Measurements from ENCODE around the gene SPATA13.
A peak's percentile ranks its signal among the peaks of the same experiment; 100 is the strongest.

Gene SPATA13

DNA sequence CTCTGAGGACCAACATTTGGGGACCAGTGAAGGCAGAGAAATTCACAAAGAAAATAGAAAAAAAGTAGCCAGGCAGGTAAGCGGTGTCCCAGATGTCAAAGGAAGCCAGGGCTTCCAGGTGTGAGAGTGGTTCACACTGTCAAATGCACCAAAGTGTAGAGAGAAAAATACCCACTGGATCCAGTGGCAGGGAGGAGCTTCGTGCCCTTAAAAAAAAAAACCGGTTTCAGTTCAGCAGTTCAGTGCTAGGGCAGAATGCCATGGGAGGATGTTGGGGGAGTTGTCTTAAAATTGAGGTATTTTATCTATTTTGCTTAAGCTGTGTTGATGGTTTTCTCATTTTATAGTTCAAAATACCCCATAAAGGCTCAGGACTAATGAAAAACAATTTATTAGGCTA, 101.0 kb downstream of the SPATA13 start:
- DNase-seq: no peak

GRCh38 chr13:24263632-24264031, 103.1 kb downstream of the SPATA13 start:
- no peak for DNase-seq

DNA sequence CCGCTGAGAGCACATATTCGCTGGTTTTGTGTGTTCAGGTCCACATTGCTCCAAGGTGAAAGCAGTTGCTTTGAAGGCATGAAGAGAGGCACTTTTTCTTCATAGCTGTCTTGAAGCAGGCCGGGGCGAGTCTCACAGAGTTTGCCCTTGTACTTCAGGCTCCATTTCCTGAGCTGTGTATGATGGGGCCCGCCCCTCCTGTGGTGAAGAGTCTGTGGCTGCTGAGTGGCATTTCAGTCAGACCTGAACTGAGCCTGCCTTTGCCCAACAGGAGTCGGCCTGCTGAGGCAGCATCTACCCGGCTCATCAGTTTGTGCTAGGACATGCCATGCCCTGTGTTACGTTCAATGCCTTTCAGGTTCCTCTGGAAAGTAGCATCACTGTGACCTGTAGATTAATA, 104.5 kb downstream of the SPATA13 start:
- no peak for DNase-seq

GRCh38 chr13:24265453-24265852, 104.9 kb downstream of the SPATA13 start:
- DNase-seq: no peak

GRCh38 chr13:24267274-24267673, 106.8 kb downstream of the SPATA13 start:
- no peak for DNase-seq

- no peak for DNase-seq
These were observed 107.3 kb downstream of the SPATA13 start for GRCh38 chr13:24267801-24268200.

- DNase-seq: no peak
These were observed 109.3 kb downstream of the SPATA13 start for GRCh38 chr13:24269821-24270220.

DNA sequence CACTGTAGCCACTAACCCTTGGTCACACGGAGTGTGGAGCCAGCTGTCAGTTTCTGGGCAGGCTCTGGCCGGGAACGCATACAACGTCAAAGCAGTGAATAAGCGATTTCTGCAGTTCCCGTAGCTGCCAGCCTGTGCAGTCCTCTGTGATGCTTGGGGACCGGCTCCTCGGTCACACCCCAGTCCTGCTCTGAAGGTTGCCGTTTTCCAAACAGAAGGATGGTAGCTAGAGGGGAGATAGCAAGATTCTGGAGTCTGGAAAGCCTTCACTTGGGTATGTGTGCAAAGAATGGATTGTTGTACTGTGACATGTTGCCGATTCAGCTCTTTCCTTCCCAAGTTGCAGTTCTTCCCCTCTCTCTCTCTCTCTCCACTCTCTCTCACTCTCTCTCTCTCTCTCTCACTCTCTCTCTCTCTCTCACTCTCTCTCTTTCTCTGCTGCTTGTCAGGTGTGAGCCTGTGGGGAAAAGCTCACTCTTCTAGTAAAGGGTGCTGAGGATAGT, 110.2 kb downstream of the SPATA13 start:
- DNase-seq: peak; percentile 81

GRCh38 chr13:24271231-24271600, 110.7 kb downstream of the SPATA13 start:
- no peak for DNase-seq

DNA sequence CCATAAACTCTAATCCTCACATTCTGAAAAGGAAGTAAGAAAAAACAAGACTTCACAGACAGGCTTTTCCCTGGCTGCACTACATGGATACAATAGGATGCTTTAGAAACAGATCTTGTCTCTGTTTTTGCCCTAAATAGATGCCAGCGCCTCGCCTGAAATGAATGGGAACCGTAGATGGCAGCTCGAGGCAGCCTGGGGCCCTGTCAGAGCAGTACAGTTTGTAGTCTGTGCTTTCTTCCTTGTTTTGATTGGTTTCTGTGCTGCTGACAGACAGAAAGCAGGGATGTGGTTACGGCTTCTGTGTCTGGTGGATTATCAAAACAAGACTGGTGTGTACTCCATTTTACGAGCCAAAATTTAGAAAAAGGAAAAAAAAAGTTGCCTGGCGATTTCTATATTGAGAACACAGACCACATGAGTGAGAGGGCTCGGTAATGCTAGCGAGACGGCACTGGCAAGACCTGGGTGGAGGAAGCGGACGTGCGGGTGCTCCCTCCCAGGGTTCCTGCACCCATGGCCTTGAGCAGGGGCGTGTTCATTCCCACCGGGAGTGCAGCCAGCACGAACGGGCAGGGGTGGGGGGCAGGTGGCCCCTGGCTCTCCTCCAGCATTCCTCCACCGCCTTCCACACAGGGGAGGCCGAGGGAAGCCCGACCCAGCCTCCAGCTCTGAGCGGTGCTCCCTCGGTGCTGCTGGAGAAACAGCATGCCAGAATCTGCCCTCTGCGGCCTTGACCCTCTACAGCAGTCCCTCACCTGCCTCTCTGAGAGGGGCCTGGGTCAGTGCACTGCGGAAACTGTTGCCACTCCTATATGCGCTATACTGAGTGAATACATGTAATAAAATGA, 111.3 kb downstream of the SPATA13 start:
- peak; percentile 63 for DNase-seq

DNA sequence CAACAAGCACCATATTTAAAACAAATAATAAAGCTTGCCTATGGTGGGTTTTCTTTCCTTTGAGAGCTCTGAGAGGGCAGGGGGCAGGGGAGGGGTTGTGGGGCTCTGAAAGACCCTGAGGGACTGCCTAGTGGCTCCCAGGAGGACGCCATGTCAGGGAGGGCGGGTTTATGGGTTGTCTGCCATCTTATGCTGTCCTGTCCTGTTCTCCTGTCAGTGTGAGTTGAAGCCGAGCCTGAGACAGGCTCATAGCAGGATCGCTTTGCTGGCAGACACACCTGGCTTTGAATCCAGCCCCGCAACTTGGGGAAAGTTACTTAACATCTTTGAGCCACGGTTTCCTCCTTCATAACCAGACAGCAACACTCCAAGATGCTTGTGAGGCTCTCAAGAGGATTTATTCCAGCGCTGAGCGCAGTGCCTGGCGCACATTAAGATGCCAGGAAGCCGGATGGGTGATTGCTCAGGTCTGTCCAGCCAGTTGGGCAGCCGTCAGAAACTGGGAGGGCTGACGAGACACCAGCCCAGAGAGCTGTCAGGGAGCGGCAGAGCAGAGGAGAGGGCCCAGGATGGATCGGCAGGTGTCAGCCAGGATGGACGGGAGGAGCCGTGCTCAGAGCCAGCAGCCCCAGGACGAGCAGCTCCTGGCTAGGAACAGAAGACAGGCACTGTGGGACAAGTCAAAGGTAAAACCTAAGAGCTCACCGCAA, 112.1 kb downstream of the SPATA13 start:
- no peak for DNase-seq

DNA sequence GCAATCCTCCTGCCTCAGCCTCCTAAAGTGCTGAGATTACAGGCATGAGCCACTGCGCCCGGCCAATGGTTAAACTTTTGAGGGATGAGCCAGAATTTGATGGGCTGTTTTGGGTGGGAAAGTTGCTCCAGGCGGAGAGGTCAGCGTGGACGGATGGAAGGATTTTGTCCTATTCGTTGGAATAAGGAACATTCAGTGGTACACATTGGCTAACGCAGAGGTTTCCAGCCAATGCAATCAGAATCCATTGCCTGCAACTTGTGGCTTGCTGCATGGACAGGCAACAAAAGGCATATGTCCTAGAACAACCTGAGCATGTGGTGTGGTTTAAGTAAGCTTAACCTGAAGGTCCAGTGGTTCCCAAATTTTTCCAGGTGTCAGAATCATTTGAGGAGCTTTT, 113.4 kb downstream of the SPATA13 start:
- no peak for DNase-seq

DNA sequence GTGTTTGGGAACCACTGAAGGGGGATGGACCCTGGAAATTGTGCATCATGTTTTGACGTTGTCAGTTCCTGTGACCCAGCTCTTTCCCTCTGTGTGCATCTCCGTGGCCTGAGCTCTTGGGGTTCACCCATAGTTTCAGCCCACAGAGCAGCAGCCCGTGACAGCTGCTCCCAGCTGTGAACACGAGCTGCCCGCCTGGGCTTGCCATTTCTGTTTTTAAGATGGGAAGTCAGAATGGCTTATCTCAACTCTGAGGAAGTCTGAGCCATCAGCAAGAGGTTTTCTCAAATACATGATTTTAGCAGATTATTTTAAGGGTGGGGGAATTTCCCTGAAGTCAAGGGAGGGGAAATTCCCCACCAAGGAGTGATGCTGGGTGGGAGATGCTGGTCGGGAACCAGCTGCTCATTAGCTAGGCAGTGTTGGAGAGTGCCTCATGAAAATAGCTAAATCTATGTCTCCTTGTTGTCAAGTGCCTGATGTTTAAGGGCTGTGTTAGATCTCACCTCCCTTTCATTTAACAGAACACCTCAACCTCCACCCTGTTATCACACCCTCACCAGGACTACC, 114.0 kb downstream of the SPATA13 start:
- peak; percentile 34 for DNase-seq

DNA sequence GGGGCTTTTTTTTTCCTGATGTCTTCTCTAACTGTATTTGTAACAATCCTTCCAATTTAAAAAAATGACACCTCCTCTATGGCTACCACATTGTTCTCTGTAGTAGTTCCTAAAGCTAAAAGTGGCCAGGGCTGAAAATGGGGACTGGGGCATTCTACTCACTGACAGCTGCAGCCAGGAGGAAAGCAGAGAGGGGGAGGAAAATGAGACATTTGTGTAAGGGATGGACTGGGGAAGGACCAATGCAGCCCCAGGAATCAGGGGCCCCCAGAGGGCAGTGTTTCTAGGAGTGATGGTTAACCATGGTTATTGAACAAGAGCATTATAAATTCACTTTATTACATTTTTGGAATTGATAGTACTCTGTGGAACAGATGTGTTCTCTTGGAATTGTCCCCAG, 114.5 kb downstream of the SPATA13 start:
- peak; percentile 24 for DNase-seq

DNA sequence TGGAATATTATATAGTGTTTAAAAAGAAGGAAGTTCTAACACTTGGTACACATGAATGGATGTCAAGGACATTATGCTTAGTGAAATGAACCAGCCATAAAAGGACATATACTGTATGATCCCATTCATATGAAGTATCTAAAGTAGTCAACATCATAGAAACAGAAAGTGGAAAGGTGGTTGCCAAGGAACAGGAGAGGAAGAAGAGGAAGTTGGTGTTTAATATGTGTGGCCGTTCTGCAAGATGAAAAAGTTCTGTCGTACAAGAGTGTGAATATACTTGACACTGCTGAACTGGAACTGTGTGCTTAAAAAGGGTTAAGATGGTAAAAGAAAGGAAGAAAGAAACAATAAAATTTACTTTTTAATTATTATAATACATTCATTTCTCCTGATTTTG, 115.8 kb downstream of the SPATA13 start:
- no peak for DNase-seq

DNA sequence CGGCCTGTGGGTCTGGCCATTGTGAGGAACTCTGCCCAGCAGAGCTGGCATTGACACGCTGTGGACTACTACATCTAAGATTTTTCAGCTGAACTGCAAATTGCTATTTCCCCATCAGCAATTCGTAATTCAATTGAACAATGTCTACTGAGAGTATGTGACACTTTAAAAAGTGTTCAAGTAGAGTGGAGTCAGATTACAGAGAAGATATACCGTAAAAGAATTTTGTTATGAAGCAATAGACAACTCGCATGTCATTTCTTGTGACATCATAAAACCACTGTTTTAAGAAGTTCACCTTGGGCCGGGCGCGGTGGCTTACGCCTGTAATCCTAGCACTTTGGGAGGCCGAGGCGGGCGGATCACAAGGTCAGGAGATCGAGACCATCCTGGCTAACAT, 116.3 kb downstream of the SPATA13 start:
- DNase-seq: no peak

DNA sequence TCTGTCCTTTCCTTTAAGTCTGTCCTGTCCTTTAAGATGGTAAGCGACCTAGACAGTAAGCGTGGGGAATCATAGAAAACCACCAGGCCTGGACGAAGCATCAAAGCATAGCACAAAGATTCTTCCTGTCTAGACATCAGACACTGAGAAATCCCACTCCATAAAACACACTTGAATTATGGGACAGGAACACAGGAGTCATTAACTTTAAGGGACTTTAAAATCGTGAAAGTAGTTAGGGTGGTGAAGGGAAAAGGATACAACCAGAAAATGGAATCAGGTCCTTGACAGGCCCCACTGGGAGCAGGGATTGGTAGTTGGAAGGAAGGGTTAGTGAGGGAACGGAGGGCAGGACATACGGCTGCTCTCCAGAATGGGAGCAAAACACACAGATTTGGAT, 117.2 kb downstream of the SPATA13 start:
- DNase-seq: no peak

DNA sequence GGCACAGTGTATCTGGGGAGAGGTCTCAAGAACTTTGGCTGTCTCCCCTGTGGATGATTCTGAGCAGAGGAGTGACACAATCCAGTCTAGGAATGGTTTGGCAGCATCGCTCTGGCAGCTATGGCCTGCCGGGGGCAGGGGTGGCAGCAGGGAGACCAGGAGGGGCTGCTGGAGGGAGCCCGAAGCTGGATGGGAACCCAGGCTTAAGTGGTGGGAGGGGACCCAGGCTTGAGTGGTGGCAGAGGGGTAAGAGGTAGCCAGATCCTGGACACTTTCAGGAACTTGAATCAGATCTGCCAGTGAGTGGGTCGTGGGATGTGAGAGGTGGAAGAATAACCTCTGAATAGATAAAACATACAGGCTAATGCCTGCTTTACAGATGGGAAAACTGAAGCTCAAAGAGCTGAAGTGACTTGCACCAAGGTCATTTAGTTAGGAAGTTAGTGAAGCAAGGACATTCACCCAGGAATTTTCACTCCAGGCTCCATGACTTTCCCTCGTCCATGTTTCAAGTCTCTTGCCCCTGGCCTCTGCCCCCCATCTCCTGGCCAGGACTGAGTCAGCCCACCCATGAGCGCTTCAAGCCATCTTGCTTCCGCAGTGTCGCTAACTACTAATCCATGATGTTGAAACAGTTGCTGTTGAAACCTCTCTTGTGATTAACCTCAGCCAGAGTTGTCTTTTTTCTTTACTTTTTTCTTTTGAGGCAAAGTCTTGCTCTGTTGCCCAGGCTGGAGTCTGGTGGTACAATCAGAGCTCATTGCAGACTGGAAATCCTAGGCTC, 119.0 kb downstream of the SPATA13 start:
- no peak for DNase-seq

- peak; percentile 75 for DNase-seq
These were observed 120.2 kb downstream of the SPATA13 start for GRCh38 chr13:24280720-24281119.

DNA sequence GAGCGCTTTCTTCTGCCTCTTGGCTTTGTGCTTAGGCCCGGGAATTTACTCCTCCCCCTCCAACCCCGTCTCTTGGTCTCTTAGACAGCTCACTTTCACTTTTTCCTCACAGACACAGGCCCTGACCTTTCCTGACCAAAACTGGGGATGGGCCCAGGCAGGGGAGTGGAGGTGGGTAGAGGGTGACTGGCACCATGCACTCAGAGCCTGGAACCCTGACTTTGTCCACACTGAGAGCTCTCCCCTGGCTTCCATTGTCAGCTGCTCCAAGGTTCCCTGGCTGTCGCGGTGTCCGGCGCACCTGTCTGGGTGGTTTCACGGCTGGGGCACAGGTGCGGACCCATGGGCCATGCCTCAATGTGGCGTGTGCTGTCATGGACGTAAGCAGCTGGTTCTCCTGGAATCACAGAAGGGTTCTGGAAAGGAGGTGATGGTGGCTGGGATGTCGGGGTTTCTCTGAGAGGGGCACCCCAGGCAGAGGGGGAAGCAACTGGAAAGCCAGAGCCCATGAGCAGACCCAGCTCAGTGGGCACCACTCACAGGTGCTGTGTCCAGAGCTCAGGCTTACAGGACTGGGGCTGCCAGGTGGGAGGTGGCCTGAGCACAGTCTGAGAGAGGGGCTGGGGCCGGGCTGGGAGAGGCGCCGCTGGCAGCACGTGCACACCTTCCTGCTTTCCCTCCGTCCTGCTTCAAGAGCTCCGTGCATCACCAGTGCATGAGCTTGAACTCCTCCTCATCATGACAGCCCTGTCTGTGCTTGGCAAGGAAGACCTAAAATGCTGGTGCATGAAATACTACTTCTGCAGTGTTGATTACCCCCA, 120.9 kb downstream of the SPATA13 start:
- DNase-seq: peak; percentile 21

DNA sequence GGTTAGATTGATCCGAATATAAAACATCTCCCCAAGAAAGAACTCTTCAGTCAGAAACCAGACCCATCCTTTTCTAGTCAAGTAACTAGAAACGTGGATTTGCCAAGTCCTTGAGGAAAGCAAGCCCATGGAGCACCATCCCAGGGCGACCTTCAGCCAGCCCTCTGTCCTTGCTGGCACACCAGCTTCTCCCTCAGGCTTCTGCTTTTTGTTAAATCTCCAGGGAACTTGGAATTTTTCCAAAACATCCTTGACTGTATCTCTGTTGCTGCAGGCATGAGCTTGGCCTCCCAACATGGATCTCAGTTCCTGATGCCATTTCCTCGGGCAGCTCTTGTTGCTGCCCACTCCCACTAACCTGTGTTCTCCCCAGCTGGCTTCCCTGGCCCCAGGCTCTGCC, 121.7 kb downstream of the SPATA13 start:
- no peak for DNase-seq
